K562 (cell line): Measurements from ENCODE around the gene MAGI1. TPM values are rescaled to one million over a fixed set of nuclear protein-coding genes. Genes with fewer than 3 reads are reported as not detected.

Source experiments
- ATAC-seq: fragments of 200-7000 bp; cut with Tn5 transposase; 3 replicates; pipeline ENCODE4 v1.9.1; 2020; ENCODE audit warnings: moderate library complexity
- BruUV-seq: library from RNA; stranded (reverse); fragments of 400-500 nt; replicated peaks from 2 replicates; lab custom pipeline; 2021; lab: Mats Ljungman, UMichigan
- CTCF ChIA-PET: fragments of 300-600 bp; formaldehyde crosslinking; extraction: SDS; loops from one replicate; lab custom pipeline; 2021; ENCODE audit warnings: low intra/inter-chr PET ratio; lab: Yijun Ruan, JAX
- POLR2A ChIA-PET: fragments of 300-600, 350-650 bp; sonication (Branson Sonifier 250); formaldehyde crosslinking; extraction: SDS; loops from one replicate; lab custom pipeline; 2021; ENCODE audit warnings: antibody characterized with exemption, inconsistent platforms; lab: Yijun Ruan, JAX
- DNase-seq, 4 experiments: peaks; one replicate each; pipeline versions ENCODE4 v3.0.0 to v3.0.0-alpha.2; 2011 to 2018; ENCODE audit warnings: low spot score in 3 of 4, mixed read lengths in 3 of 4; ENCODE audit errors: extremely low read depth in 1 of 4
- FAIRE-seq: peaks from 2 replicates; lab custom pipeline; 2011; peaks lifted over from hg19 to GRCh38; lab: Jason Lieb, UNC
- H2AFZ ChIP-seq: 2 replicates; pipeline ENCODE4 v1.6.0; 2011; ENCODE audit warnings: low read depth, low read length, control low read depth, inconsistent platforms
- H3K27ac ChIP-seq: fragments of 200-600 bp; 3 replicates; pipeline ENCODE4 v1.8.0; 2011; ENCODE audit warnings: low read depth, mild to moderate bottlenecking, control low read depth, inconsistent platforms, low read length, moderate library complexity, mixed read lengths; ENCODE audit errors: extremely low read depth
- H3K27me3 ChIP-seq, 2 experiments: fragments of 300-600 bp in 1 of 2; 2 replicates in 1 of 2; 3 replicates in 1 of 2; pipeline versions ENCODE4 v1.6.0 to v1.8.0; 2011; ENCODE audit warnings: inconsistent platforms in 2 of 2, low read length in 2 of 2, mild to moderate bottlenecking in 1 of 2, mixed read lengths in 1 of 2, moderate library complexity in 1 of 2; ENCODE audit not compliant: control insufficient read depth in 2 of 2, insufficient read depth in 2 of 2
- H3K36me3 ChIP-seq: fragments of 300-600 bp; 3 replicates; pipeline ENCODE4 v1.8.0; 2011; ENCODE audit warnings: mild to moderate bottlenecking, low read length, inconsistent platforms; ENCODE audit not compliant: control insufficient read depth, insufficient read depth
- H3K4me1 ChIP-seq, 2 experiments: fragments of 200-600 bp in 1 of 2; replicated peaks in 1 of 2; 2 replicates in 1 of 2; 3 replicates in 1 of 2; pipeline versions ENCODE4 v1.5.1 to v1.8.0; 2011; ENCODE audit warnings: inconsistent platforms in 2 of 2, low read length in 2 of 2, mild to moderate bottlenecking in 1 of 2, mixed read lengths in 1 of 2, moderate library complexity in 1 of 2; ENCODE audit not compliant: control insufficient read depth in 2 of 2, insufficient read depth in 2 of 2
- H3K4me2 ChIP-seq: 2 replicates; pipeline ENCODE4 v1.6.1; 2011; ENCODE audit warnings: low read length, control low read depth, inconsistent platforms, mixed read lengths; ENCODE audit not compliant: insufficient read depth
- H3K4me3 ChIP-seq: fragments of 200-600 bp; sonication (generic), shearing (Covaris generic); 2 replicates; pipeline ENCODE4 v1.5.1; 2016; ENCODE audit warnings: control low read depth, inconsistent platforms
- H3K79me2 ChIP-seq: fragments of 200-600 bp; 3 replicates; pipeline ENCODE4 v1.8.0; 2011; ENCODE audit warnings: low read length, inconsistent platforms; ENCODE audit not compliant: control insufficient read depth, insufficient read depth
- H3K9ac ChIP-seq, 2 experiments: 2 replicates each; pipeline versions ENCODE4 v1.6.0 to v1.6.1; 2011; ENCODE audit warnings: low read depth in 2 of 2, low read length in 2 of 2, control low read depth in 1 of 2, inconsistent platforms in 1 of 2, mild to moderate bottlenecking in 1 of 2, mixed read lengths in 1 of 2; ENCODE audit not compliant: insufficient read depth in 1 of 2
- H3K9me1 ChIP-seq: one replicate; pipeline ENCODE4 v1.6.0; 2011; ENCODE audit warnings: inconsistent platforms, mild to moderate bottlenecking, low read length, moderate library complexity; ENCODE audit not compliant: control insufficient read depth, insufficient read depth
- H3K9me3 ChIP-seq: replicated peaks from 2 replicates; pipeline ENCODE4 v1.5.1; 2011; ENCODE audit warnings: low read depth, low read length, inconsistent platforms; ENCODE audit not compliant: control insufficient read depth, insufficient read depth
- H4K20me1 ChIP-seq: replicated peaks from 2 replicates; pipeline ENCODE4 v1.6.1; 2011; ENCODE audit warnings: low read length, inconsistent platforms, mixed read lengths; ENCODE audit not compliant: control insufficient read depth, insufficient read depth
- ARHGAP35 ChIP-seq: fragments of 450-650 bp; IDR thresholded peaks from 2 replicates; pipeline ENCODE4 v1.6.1; 2018; ENCODE audit not compliant: partially characterized antibody
- BDP1 ChIP-seq: IDR thresholded peaks from 3 replicates; pipeline ENCODE4 v1.6.1; 2011; ENCODE audit not compliant: insufficient read length, insufficient read depth
- CBX8 ChIP-seq: fragments of 200-600 bp; sonication (generic); IDR thresholded peaks from 2 replicates; pipeline ENCODE4 v1.6.1; 2012; ENCODE audit warnings: borderline replicate concordance, mixed run types, low read depth, mild to moderate bottlenecking, moderate library complexity, mixed read lengths, low read length, control low read depth, inconsistent platforms; ENCODE audit not compliant: poor library complexity, severe bottlenecking; ENCODE audit errors: extremely low read depth
- ETV1 ChIP-seq: fragments of 450-650 bp; conservative IDR thresholded peaks from 2 replicates; pipeline ENCODE4 v1.6.1; 2016; ENCODE audit warnings: missing genetic modification characterization, control low read depth, low read depth, missing compliant biosample characterization
- FOXJ3 ChIP-seq: sonication (generic); formaldehyde crosslinking; IDR thresholded peaks from 2 replicates; pipeline ENCODE4 v1.4.0; 2020; ENCODE audit warnings: mild to moderate bottlenecking, missing genetic modification reagents
- HIVEP1 ChIP-seq: fragments of 250-450 bp; sonication (Bioruptor Pico); IDR thresholded peaks from 2 replicates; pipeline ENCODE4 v1.4.0; 2020; ENCODE audit warnings: mild to moderate bottlenecking
- MAFF ChIP-seq: IDR thresholded peaks from 2 replicates; pipeline ENCODE4 v1.6.1; 2012; ENCODE audit warnings: low read length, improper control_type of control experiment
- MITF ChIP-seq: IDR thresholded peaks from 2 replicates; pipeline ENCODE4 v1.6.1; 2014; ENCODE audit warnings: antibody characterized with exemption
- NFATC3 ChIP-seq: fragments of 450-650 bp; IDR thresholded peaks from 2 replicates; pipeline ENCODE4 v1.6.1; 2017; ENCODE audit warnings: mild to moderate bottlenecking
- TEAD1 ChIP-seq, 2 experiments: fragments of 450-650 bp in 1 of 2; sonication (generic) in 1 of 2; formaldehyde crosslinking; IDR thresholded peaks; 2 replicates each; pipeline versions ENCODE4 v1.4.0 to v1.8.0; 2020 to 2022; ENCODE audit warnings: mild to moderate bottlenecking in 2 of 2, missing genetic modification reagents in 1 of 2
- THRAP3 ChIP-seq: fragments of 450-650 bp; IDR thresholded peaks from 2 replicates; pipeline ENCODE4 v1.6.1; 2016; ENCODE audit warnings: mild to moderate bottlenecking, inconsistent platforms, borderline replicate concordance
- YY1 ChIP-seq, 3 experiments: IDR thresholded peaks; 2 replicates each; pipeline ENCODE4 v1.6.1; 2011; ENCODE audit warnings: low read length in 2 of 3, mild to moderate bottlenecking in 2 of 3, moderate library complexity in 2 of 3, borderline replicate concordance in 1 of 3, control low read depth in 1 of 3, low read depth in 1 of 3; ENCODE audit not compliant: insufficient read depth in 3 of 3, insufficient replicate concordance in 2 of 3, control insufficient read depth in 1 of 3, insufficient read length in 1 of 3; ENCODE audit errors: extremely low read depth in 1 of 3
- ZNF830 ChIP-seq: fragments of 250-450 bp; sonication (Bioruptor Pico); IDR thresholded peaks from 2 replicates; pipeline ENCODE4 v1.5.0; 2021; ENCODE audit warnings: mild to moderate bottlenecking
- WGBS: fragments of 100-300 bp; shearing (Covaris generic); methylation state at CpG from one replicate; pipeline ENCODE4 v1.1.6; 2016; ENCODE audit warnings: low coverage, mixed read lengths; ENCODE audit not compliant: insufficient coverage; ENCODE audit errors: missing lambda C conversion rate; 5-methylcytosine and 5-hydroxymethylcytosine counted together
- in situ Hi-C: fragments of 300-500 bp; cut with MboI; formaldehyde crosslinking; loops from 4 replicates; pipeline ENCODE4 v1.15.0; 2018; ENCODE audit warnings: inconsistent platforms, mixed read lengths
- intact Hi-C: fragments of 100-400 bp; cut with micrococcal nuclease; formaldehyde crosslinking; loops from 2 replicates; pipeline ENCODE4 v1.14.2; 2022
- polyA plus RNA-seq, 8 experiments: library from polyadenylated mRNA; depleted of rRNA in 4 of 8; stranded (reverse) in 5 of 8; unstranded in 3 of 8; fragments of >200 nt; fragmentation: Nextera tagmentation in 2 of 8; fragmentation: Illumina TruSeq in 1 of 8; extraction: Ambion mirVana in 2 of 8; extraction: Trizol in 1 of 8; gene quantifications; 2 replicates each; pipeline versions ENCODE4 v1.2.1 to v1.2.3, GENCODE V29; 2011 to 2014; ENCODE audit warnings: inconsistent platforms in 1 of 8, missing spikeins in 1 of 8
- total RNA-seq, 7 experiments: library from RNA; depleted of rRNA in 6 of 7; stranded (reverse); fragments of >200 nt in 6 of 7; fragmentation: Illumina TruSeq in 2 of 7; extraction: Trizol in 2 of 7; gene quantifications; 2 replicates each; pipeline versions ENCODE4 v1.2.1 to v1.2.3, GENCODE V29; 2011 to 2021; ENCODE audit warnings: low replicate concordance in 1 of 7
- TF ChIP-seq, protein P1 (sequence below): fragments of 450-650 bp; formaldehyde crosslinking; IDR thresholded peaks from 2 replicates; pipeline ENCODE4 v1.4.0; 2020; ENCODE audit warnings: mild to moderate bottlenecking, moderate library complexity
- TF ChIP-seq, protein P2 (sequence below): fragments of 450-650 bp; conservative IDR thresholded peaks from 2 replicates; pipeline ENCODE4 v1.6.1; 2016; ENCODE audit warnings: missing genetic modification characterization, low read depth, mild to moderate bottlenecking, control low read depth, missing compliant biosample characterization
- TF ChIP-seq, protein P3 (sequence below): sonication (generic); formaldehyde crosslinking; IDR thresholded peaks from 2 replicates; pipeline ENCODE4 v1.8.1; 2023; ENCODE audit warnings: mild to moderate bottlenecking, missing genetic modification reagents

Gene MAGI1
- total and polyA plus RNA-seq, 9 of the 15 experiments (the other 6 are each of a cell fraction or from before 2014, with no cell fraction given): 7.8 to 59.4 (median 43.2) TPM

DNA sequence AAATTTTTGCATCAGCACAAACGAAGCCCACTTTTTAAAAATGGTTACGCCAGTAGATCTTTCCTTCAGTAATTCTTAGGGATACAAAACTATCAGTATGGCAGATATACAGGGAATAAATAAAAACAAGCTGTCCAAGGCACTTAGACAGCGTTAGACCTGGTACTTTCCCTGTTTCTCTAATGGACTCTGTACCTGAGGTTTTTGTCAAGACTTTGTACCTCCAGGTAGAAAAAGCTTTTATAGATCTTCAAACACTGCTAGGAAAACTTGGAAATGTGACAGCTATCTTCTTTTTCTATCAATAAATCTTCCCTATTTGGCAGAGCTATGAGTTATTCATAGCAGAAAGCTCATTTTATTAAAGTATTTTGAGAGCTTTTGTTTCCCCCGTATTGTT lies 477.8 kb downstream of the MAGI1 start:
- in situ Hi-C loops: no loop called here
- ATAC-seq (no peak), FAIRE-seq (no peak), DNase-seq (no peak)
- H3K9ac ChIP-seq: no peak overlapping the region
- peaks cover 7 to 40% of the 10 kb centered on the region in 2 experiments; a peak in 4 of 5 replicates for H3K4me1 ChIP-seq
- CTCF ChIA-PET: no interaction called here
- no peaks in the 10 kb centered on the region for H3K27me3 ChIP-seq
- peak overlapping the region; percentile 17; the same call in 1 of the 3 replicates for H3K27ac ChIP-seq
- POLR2A ChIA-PET: interaction anchor here (1.4 kb wide), 1 partner anchor 28 kb away, joined by 4 read pairs; no protein-coding TSS in a partner anchor
- H3K36me3 ChIP-seq: no peaks in the 10 kb centered on the region; the same call in 2 of the 3 replicates
- H4K20me1 ChIP-seq: no peaks in the 10 kb centered on the region
- H3K4me2 ChIP-seq: no peak overlapping the region
- H3K9me1 ChIP-seq: no peaks in the 10 kb centered on the region
- H3K9me3 ChIP-seq: no peaks in the 10 kb centered on the region
- H3K79me2 ChIP-seq: peaks cover 79% of the 10 kb centered on the region
- H3K4me3 ChIP-seq: no peak overlapping the region
- WGBS: 78% methylated on average over 4 of the region's 4 CpGs
- intact Hi-C loops: loop anchor here (10.0 kb wide), 2 partner anchors 56 to 114 kb away; no protein-coding TSS in a partner anchor
- BruUV-seq: no TSS peak
- peak overlapping the region; percentile 49; the same call in 1 of the 2 replicates for H2AFZ ChIP-seq
- TF ChIP-seq BDP1: no peak
- TF ChIP-seq, protein P1, sequence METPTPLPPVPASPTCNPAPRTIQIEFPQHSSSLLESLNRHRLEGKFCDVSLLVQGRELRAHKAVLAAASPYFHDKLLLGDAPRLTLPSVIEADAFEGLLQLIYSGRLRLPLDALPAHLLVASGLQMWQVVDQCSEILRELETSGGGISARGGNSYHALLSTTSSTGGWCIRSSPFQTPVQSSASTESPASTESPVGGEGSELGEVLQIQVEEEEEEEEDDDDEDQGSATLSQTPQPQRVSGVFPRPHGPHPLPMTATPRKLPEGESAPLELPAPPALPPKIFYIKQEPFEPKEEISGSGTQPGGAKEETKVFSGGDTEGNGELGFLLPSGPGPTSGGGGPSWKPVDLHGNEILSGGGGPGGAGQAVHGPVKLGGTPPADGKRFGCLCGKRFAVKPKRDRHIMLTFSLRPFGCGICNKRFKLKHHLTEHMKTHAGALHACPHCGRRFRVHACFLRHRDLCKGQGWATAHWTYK (CRISPR knock-in tag): no peak
- no peak for TF ChIP-seq ETV1
- TF ChIP-seq ZNF830 (CRISPR knock-in tag): no peak
- TF ChIP-seq YY1 (IDR thresholded peaks at IDR 0.05; ENCODE audit: borderline replicate concordance in 1 of 3, control insufficient read depth in 1 of 3, extremely low read depth in 1 of 3, insufficient read depth in 3 of 3, insufficient read length in 1 of 3, insufficient replicate concordance in 2 of 3, low read depth in 1 of 3, low read length in 2 of 3): no peak
- TF ChIP-seq CBX8: no peak
- no peak for TF ChIP-seq HIVEP1 (CRISPR knock-in tag)
- no peak for TF ChIP-seq FOXJ3
- TF ChIP-seq MITF: no peak
- TF ChIP-seq THRAP3: no peak
- no peak for TF ChIP-seq NFATC3
- TF ChIP-seq TEAD1 (CRISPR knock-in tag; IDR thresholded peaks at IDR 0.05): no peak
- no peak for TF ChIP-seq ARHGAP35
- TF ChIP-seq, protein P2, sequence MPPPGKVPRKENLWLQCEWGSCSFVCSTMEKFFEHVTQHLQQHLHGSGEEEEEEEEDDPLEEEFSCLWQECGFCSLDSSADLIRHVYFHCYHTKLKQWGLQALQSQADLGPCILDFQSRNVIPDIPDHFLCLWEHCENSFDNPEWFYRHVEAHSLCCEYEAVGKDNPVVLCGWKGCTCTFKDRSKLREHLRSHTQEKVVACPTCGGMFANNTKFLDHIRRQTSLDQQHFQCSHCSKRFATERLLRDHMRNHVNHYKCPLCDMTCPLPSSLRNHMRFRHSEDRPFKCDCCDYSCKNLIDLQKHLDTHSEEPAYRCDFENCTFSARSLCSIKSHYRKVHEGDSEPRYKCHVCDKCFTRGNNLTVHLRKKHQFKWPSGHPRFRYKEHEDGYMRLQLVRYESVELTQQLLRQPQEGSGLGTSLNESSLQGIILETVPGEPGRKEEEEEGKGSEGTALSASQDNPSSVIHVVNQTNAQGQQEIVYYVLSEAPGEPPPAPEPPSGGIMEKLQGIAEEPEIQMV (tag): no peak
- TF ChIP-seq, protein P3, sequence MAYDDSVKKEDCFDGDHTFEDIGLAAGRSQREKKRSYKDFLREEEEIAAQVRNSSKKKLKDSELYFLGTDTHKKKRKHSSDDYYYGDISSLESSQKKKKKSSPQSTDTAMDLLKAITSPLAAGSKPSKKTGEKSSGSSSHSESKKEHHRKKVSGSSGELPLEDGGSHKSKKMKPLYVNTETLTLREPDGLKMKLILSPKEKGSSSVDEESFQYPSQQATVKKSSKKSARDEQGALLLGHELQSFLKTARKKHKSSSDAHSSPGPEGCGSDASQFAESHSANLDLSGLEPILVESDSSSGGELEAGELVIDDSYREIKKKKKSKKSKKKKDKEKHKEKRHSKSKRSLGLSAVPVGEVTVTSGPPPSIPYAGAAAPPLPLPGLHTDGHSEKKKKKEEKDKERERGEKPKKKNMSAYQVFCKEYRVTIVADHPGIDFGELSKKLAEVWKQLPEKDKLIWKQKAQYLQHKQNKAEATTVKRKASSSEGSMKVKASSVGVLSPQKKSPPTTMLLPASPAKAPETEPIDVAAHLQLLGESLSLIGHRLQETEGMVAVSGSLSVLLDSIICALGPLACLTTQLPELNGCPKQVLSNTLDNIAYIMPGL (CRISPR knock-in tag): no peak
- no peak for TF ChIP-seq MAFF
